ENCODE measurements around the gene MKRN2OS.

MKRN2OS gene

DNA sequence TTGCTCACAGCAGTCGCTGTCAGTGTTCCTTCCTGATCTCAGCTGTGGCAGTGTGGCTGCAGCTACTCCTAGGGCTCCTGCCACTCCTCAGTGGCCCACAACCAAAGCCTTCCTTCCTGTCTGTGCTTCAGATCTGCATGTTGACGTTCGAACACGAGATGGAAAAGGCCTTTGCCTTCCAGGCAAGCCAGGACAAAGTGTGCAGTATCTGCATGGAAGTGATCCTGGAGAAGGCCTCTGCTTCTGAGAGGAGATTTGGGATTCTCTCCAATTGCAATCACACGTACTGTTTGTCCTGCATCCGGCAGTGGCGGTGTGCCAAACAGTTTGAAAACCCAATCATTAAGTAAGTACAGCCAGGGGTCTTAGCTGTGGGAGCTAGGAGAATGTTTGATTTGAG lies 29.4 kb upstream of the MKRN2OS start:
- H3K4me1 Mint-ChIP-seq = peaks cover 11% of the 10 kb centered on the region
- ATAC-seq (no peak), DNase-seq (ENCODE audit: low spot score in 2 of 2) (no peak)
- H3K9me3 Mint-ChIP-seq = no peaks in the 10 kb centered on the region
- peak overlapping the region; percentile 62 for H3K27ac Mint-ChIP-seq
- peaks cover 100% of the 10 kb centered on the region for H3K36me3 Mint-ChIP-seq
- H3K4me3 Mint-ChIP-seq = no peak overlapping the region

DNA sequence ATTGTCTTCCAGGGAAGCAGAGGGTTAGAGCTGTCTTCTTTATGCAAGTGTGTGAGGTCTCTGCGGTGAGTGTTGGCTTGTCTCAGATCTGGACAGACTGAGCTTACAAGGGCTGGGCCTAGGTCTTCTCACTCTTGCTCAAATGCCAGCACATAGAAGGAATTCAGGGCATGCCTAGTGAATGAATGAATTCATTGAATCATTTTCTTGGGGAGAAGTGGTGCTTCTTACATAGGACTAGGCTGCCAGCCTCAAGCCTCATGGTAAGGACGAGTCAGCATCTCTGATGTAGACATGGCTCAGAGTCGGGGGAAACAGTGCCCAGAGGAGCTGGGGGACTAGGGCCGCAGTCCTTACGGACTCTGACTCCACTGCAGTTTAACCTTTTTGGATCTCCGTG lies 28.8 kb upstream of the MKRN2OS start:
- Mint-ChIP-seq H3K36me3 (peaks cover 100% of the 10 kb centered on the region), H3K9me3 (no peaks in the 10 kb centered on the region), H3K4me1 (peaks cover 5% of the 10 kb centered on the region), H3K27ac (peak overlapping the region; percentile 62), H3K4me3 (no peak overlapping the region)
- ATAC-seq (no peak), DNase-seq (ENCODE audit: low spot score in 2 of 2) (no peak)

DNA sequence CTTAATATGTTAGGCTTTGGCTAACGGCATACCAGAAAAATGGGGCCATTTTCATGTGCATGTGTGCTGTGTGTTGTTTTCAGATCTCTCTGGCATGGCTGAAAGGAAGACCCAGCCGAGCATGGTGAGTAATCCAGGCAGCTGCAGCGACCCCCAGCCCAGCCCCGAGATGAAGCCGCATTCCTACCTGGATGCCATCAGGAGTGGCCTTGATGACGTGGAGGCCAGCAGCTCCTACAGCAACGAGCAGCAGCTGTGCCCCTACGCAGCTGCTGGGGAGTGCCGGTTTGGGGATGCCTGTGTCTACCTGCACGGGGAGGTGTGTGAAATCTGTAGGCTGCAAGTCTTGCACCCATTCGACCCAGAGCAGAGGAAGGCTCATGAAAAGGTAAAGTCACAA lies 26.7 kb upstream of the MKRN2OS start:
- H3K4me1 Mint-ChIP-seq = peaks cover 13% of the 10 kb centered on the region
- DNase-seq (ENCODE audit: low spot score in 2 of 2) = no peak
- no peak overlapping the region for H3K4me3 Mint-ChIP-seq
- no peak overlapping the region for H3K27ac Mint-ChIP-seq
- no peak for ATAC-seq
- peaks cover under 1% of the 10 kb centered on the region for H3K9me3 Mint-ChIP-seq
- peaks cover 100% of the 10 kb centered on the region for H3K36me3 Mint-ChIP-seq

DNA sequence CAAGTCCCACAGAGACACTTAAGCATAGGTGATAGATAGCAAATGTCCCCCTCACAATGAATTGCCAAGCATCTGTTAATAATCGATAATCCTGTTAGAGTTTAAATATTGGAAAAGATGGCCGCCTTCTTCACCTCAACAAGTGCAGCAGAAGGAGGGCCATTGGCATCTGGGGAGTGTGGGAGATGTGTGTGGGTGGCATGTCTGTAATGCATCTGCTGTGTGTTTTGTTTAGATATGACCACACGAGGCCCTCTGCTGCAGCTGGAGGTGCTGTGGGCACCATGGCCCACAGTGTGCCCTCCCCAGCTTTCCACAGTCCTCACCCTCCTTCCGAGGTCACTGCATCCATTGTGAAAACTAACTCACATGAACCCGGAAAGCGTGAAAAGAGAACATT lies 24.5 kb upstream of the MKRN2OS start:
- H3K27ac Mint-ChIP-seq = peak overlapping the region; percentile 11
- H3K4me1 Mint-ChIP-seq = peaks cover 26% of the 10 kb centered on the region
- H3K4me3 Mint-ChIP-seq = no peak overlapping the region
- DNase-seq (ENCODE audit: low spot score in 2 of 2) (no peak), ATAC-seq (no peak)
- H3K9me3 Mint-ChIP-seq = peaks cover 9% of the 10 kb centered on the region
- peaks cover 84% of the 10 kb centered on the region for H3K36me3 Mint-ChIP-seq

- DNase-seq (ENCODE audit: low spot score in 2 of 2) (no peak), ATAC-seq (no peak)
- Mint-ChIP-seq H3K4me3 (no peak overlapping the region), H3K4me1 (peaks cover 26% of the 10 kb centered on the region), H3K27ac (no peak overlapping the region), H3K9me3 (peaks cover 9% of the 10 kb centered on the region), H3K36me3 (peaks cover 73% of the 10 kb centered on the region)
These were observed 23.4 kb upstream of the MKRN2OS start for GRCh38 chr3:12568747-12569146.

GRCh38 chr3:12566976-12567375 lies 21.7 kb upstream of the MKRN2OS start:
- Mint-ChIP-seq H3K9me3 (peaks cover 9% of the 10 kb centered on the region), H3K27ac (peak overlapping the region; percentile 11), H3K4me3 (no peak overlapping the region), H3K4me1 (peaks cover 27% of the 10 kb centered on the region), H3K36me3 (peaks cover 55% of the 10 kb centered on the region)
- no peak for DNase-seq (ENCODE audit: low spot score in 2 of 2)
- no peak for ATAC-seq

- ATAC-seq = no peak
- DNase-seq (ENCODE audit: low spot score in 2 of 2) = no peak
- Mint-ChIP-seq H3K9me3 (peaks cover 9% of the 10 kb centered on the region), H3K4me3 (no peak overlapping the region), H3K27ac (no peak overlapping the region), H3K36me3 (peaks cover 10% of the 10 kb centered on the region), H3K4me1 (peaks cover 60% of the 10 kb centered on the region)
These were observed 17.2 kb upstream of the MKRN2OS start for GRCh38 chr3:12562451-12562850.

DNA sequence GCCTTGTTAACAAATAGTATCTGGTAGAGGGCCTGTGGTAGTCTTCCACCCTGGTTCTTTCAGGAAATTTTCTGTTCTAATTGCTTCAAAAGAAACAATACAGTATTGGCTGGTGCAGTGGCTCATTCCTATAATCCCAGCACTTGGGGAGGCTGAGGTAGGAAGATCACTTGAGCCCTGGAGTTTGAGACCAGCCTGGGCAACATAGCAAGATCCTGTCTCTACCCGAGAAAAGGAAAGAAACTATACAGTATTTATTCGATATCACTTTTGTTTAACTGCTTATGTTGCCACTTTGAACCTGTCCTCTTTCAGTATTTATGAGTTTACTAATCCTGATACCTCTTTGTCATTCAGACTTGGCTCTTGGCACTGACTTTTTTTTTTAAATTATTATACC lies 16.1 kb upstream of the MKRN2OS start:
- Mint-ChIP-seq H3K9me3 (peaks cover 5% of the 10 kb centered on the region), H3K27ac (peak overlapping the region; percentile 20), H3K36me3 (peaks cover 3% of the 10 kb centered on the region), H3K4me1 (peaks cover 55% of the 10 kb centered on the region), H3K4me3 (peak overlapping the region; percentile 1)
- ATAC-seq (no peak), DNase-seq (ENCODE audit: low spot score in 2 of 2) (no peak)

DNA sequence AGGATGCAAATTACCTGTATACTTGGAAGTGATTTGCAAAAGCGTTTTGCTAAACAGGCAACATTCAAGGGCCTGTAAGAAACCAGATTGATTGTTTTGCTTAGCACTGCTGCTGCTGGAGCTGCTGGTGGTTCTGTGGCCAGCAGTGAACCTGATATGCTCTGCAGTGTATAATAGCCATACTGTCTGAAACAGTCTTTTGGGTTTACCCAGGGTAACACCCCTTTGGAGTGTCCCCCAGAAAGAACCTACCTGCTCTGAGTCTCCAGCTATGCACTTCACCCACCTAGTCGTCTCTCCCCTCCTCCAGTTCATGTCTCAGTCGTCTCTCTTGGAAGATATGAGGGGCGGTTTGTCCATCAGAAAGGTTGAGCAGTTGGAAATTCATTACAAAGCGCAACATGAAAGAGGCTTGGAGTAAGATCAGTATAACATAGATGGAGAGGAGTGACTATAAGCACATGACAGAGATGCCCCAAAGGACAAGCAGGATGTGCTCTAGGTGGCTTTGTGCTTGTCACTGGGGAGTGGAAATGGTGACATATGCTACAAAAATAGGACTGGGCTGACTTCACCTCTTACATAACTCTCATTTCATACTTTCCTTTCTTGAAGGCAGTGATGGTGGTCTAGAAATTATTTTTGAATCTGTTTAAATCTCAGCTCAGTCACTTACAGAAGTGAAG lies 15.3 kb upstream of the MKRN2OS start:
- H3K4me1 Mint-ChIP-seq = peaks cover 59% of the 10 kb centered on the region
- H3K9me3 Mint-ChIP-seq = no peaks in the 10 kb centered on the region
- H3K27ac Mint-ChIP-seq = peak overlapping the region; percentile 20
- peaks cover 4% of the 10 kb centered on the region for H3K36me3 Mint-ChIP-seq
- ATAC-seq = peak; percentile 73
- DNase-seq (ENCODE audit: low spot score in 2 of 2) = peak in 1 of 2 donors; percentile 53
- H3K4me3 Mint-ChIP-seq = peak overlapping the region; percentile 1

DNA sequence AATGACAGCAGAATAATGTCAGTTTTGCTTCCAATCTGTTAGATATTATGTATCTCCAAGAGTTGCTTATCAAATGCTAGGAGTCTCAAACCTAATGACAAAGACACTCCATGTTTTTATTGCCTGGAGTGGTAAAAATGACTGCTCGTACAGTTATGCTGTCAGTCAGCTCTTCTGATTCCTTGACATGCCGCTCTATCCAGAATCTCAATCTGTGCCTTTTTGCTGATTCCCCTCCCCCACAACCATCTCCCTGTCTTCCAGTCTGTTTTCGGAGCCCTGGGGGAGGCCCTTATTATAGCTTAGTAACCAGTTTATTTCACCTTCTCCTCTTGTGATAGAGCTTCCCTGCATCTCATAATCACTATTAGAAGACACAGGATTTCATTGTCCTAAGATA lies 14.2 kb upstream of the MKRN2OS start:
- Mint-ChIP-seq H3K27ac (peak overlapping the region; percentile 18), H3K4me1 (peaks cover 54% of the 10 kb centered on the region), H3K4me3 (no peak overlapping the region), H3K9me3 (no peaks in the 10 kb centered on the region), H3K36me3 (peaks cover 4% of the 10 kb centered on the region)
- ATAC-seq = no peak
- DNase-seq (ENCODE audit: low spot score in 2 of 2) = no peak

- DNase-seq (ENCODE audit: low spot score in 2 of 2) (no peak), ATAC-seq (no peak)
- H3K4me1 Mint-ChIP-seq = peaks cover 52% of the 10 kb centered on the region
- H3K4me3 Mint-ChIP-seq = peak overlapping the region; percentile 86
- H3K36me3 Mint-ChIP-seq = peaks cover 4% of the 10 kb centered on the region
- H3K27ac Mint-ChIP-seq = no peak overlapping the region
- H3K9me3 Mint-ChIP-seq = no peaks in the 10 kb centered on the region
These were observed 13.4 kb upstream of the MKRN2OS start for GRCh38 chr3:12558706-12559105.

- Mint-ChIP-seq H3K36me3 (peaks cover 4% of the 10 kb centered on the region), H3K9me3 (no peaks in the 10 kb centered on the region), H3K27ac (peak overlapping the region; percentile 90), H3K4me3 (peak overlapping the region; percentile 86), H3K4me1 (peaks cover 52% of the 10 kb centered on the region)
- DNase-seq (ENCODE audit: low spot score in 2 of 2) (no peak), ATAC-seq (no peak)
These were observed 12.3 kb upstream of the MKRN2OS start for GRCh38 chr3:12557473-12558100.

DNA sequence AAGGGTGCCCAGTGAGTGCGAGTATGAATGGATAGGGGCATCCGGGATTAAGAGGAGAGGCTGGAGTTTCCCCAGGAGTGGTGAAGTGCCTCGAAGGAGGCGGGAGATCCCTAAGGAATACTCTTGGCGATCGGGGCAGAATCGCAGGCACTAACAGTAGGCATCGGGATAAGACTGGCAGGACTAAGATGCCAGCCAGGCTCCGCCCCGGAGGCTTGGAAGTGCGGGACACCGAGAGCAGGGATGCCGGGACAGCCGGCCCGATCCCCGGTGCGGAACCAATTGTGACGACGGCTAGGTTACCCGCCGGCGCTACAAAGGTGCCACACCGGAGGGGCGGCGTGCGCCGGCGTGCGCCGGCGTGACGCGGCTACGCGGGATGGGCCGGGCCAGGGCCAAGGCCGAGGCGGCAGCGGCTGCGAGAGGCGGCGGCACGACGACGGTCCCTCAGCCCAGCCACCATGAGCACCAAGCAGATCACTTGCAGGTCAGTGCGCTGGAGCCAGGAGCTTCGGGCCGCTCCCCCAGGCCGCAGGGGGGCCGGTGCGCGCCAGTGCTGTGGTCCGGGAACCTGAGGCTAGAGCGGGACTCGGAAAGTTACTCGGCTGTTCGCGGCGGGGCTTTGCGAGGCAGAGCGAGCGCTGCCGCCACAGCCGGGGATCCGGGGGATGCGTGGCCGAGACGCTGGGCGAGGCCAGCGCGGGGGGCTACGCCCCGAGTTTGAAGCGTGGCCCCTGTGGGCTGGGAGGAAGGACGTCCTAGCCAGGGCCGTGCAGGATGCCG lies 11.6 kb upstream of the MKRN2OS start, which contains the start of gene MKRN2:
Gene MKRN2, plus strand, starts transcription at position 398 of the 783 bp plus-strand sequence. Its CDS starts 64 bp downstream, at position 462.
- H3K4me1 Mint-ChIP-seq = peaks cover 50% of the 10 kb centered on the region
- ATAC-seq (peak; percentile 95), DNase-seq (ENCODE audit: low spot score in 2 of 2) (peak; percentile 88 to 94)
- no peaks in the 10 kb centered on the region for H3K9me3 Mint-ChIP-seq
- peak within 1 kb of the TSS; percentile 90 for H3K27ac Mint-ChIP-seq
- peak within 1 kb of the TSS; percentile 86 for H3K4me3 Mint-ChIP-seq
- peaks cover 4% of the 10 kb centered on the region for H3K36me3 Mint-ChIP-seq

DNA sequence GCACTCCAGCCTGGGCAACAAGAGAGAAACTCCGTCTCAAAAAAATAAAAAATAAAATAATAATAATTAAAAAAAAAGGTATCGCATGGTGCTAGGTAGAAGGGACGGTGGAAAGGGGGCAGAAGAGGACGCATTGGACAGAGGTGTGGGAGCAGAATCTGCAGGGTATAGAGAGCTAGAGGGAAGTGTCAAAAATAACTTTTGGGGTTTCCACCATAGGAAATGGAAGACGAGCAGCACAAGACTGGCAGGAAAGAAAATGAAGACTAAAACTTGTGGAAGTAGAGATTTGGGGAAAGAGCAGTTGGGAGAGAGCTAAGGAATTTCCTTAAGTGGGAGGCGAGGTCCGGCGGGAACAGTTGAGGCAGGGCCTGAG lies 11.0 kb upstream of the MKRN2OS start:
- DNase-seq (ENCODE audit: low spot score in 2 of 2) = no peak
- H3K4me3 Mint-ChIP-seq = peak overlapping the region; percentile 86
- no peaks in the 10 kb centered on the region for H3K9me3 Mint-ChIP-seq

GRCh38 chr3:12553921-12554391 lies 8.7 kb upstream of the MKRN2OS start:
- Mint-ChIP-seq H3K4me1 (peaks cover 22% of the 10 kb centered on the region), H3K36me3 (peaks cover 4% of the 10 kb centered on the region), H3K4me3 (peak overlapping the region; percentile 86), H3K9me3 (no peaks in the 10 kb centered on the region), H3K27ac (no peak overlapping the region)
- DNase-seq (ENCODE audit: low spot score in 2 of 2) (peak in 1 of 2 donors; percentile 63), ATAC-seq (no peak)

More for the DNA sequence above, 11.0 kb upstream of the MKRN2OS start:
- peak overlapping the region; percentile 90 for H3K27ac Mint-ChIP-seq
- no peak for ATAC-seq
- H3K36me3 Mint-ChIP-seq = peaks cover 4% of the 10 kb centered on the region
- H3K4me1 Mint-ChIP-seq = peaks cover 45% of the 10 kb centered on the region

Data from stimulated activated effector memory CD8-positive, alpha-beta T cell treated with anti-CD3 and anti-CD28 coated beads, Interleukin-12 subunit alpha, Interleukin-12 subunit beta, amount 100 ng/mL, for 72 hours (primary cell).